ENCODE results near the gene ACADS. TPM values are rescaled to one million over a fixed set of nuclear protein-coding genes. Genes with fewer than 3 reads are reported as not detected.

The ACADS gene
- polyA plus RNA-seq, 2 of the 4 experiments (the other 2 are of a cell fraction): 7.9 to 9.3 TPM

DNA sequence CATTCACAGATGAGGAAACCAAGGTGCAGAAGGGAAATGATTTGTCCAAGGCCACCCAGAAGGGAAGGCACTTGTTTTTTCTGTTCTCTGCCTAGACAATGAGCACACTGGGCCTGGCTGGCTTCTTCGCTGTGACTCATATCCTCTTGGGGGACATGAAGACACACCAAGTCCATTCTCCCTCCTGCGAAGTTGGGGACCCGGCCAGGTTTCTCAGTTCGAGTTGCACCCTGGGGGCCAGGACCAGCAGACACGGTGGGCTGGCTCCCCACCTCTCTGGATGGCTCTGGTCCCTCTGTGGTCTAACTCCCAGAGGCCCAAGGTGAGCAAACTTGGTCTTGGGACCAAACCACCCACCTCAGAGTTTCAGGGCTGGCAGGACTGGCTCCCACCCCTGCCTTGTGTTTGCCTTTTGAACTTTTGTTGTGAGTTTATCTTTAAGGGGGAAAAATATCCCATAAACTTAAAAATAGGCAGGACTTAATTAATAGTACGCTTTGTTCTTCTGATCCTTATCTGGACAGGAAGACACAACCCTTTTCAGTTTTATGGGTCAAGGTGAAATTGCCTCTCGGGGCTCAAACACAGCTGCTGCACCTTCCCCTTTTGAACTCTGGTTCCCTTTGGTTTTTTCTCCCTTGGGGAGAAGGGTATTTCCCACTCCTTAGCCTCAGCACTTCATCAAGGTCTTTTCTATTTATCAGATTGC, 47.7 kb upstream of the ACADS start:
- ChIA-PET POLR2A (no interaction called here), CTCF (interaction anchor here (1.1 to 13.7 kb wide), 3 partner anchors 9 to 29 kb away, joined by 3 to 127 read pairs (median 11); partner anchors contain the start of gene MLEC)
- Histone ChIP-seq H3K4me1 (peaks cover 11% of the 10 kb centered on the region), H3K27ac (peak overlapping the region; percentile 12 to 62; a peak in 3 of 6 replicates), H3K4me2 (peak overlapping the region; percentile 34; the same call in 1 of the 3 replicates), H3K4me3 (no peak overlapping the region), H3K9me3 (no peaks in the 10 kb centered on the region)
- FAIRE-seq (no peak), DNase-seq (ENCODE audit: low read depth in 1 of 2, low spot score in 1 of 2) (peak; percentile 37 to 58), ATAC-seq (peak; percentile 39 to 67; a peak in 3 of 6 replicates)
- WGBS (ENCODE audit: missing lambda C conversion rate): 45% methylated on average over 7 of the region's 7 CpGs
- no peak for TF ChIP-seq FOSL2 (IDR thresholded peaks at IDR 0.05)
- TF ChIP-seq FOSL2 (CRISPR knock-in tag; IDR thresholded peaks at IDR 0.05): peak; percentile 16; the same call in 1 of the 2 replicates
- TF ChIP-seq SREBF2 (IDR thresholded peaks at IDR 0.05): no peak
- TF ChIP-seq, protein P1, sequence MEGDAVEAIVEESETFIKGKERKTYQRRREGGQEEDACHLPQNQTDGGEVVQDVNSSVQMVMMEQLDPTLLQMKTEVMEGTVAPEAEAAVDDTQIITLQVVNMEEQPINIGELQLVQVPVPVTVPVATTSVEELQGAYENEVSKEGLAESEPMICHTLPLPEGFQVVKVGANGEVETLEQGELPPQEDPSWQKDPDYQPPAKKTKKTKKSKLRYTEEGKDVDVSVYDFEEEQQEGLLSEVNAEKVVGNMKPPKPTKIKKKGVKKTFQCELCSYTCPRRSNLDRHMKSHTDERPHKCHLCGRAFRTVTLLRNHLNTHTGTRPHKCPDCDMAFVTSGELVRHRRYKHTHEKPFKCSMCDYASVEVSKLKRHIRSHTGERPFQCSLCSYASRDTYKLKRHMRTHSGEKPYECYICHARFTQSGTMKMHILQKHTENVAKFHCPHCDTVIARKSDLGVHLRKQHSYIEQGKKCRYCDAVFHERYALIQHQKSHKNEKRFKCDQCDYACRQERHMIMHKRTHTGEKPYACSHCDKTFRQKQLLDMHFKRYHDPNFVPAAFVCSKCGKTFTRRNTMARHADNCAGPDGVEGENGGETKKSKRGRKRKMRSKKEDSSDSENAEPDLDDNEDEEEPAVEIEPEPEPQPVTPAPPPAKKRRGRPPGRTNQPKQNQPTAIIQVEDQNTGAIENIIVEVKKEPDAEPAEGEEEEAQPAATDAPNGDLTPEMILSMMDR (IDR thresholded peaks at IDR 0.05): no peak

DNA sequence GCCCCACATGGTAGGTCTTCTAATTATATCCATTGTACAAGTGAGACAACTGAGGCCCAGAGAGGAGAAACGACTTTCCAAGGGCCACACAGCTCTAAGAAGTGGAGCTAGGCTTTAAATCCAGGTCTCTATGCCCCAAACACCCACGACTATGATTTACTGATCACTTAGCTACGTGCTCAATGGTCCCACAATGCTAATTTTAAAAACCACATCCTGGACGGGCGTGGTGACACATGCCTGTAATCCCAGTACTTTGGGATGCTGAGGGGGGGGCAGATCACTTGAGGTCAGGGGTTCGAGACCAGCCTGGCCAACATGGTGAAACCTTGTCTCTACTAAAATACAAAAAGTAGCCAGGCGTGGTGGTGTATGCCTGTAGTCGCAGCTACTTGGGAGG, 47.1 kb upstream of the ACADS start:
- no peak overlapping the region for H3K27ac ChIP-seq
- H3K4me3 ChIP-seq: no peak overlapping the region
- ChIA-PET CTCF (interaction anchor here (1.1 to 13.7 kb wide), 3 partner anchors 8 to 29 kb away, joined by 3 to 127 read pairs (median 11); partner anchors contain the start of gene MLEC), POLR2A (no interaction called here)
- ATAC-seq (no peak), DNase-seq (ENCODE audit: low read depth in 1 of 2, low spot score in 1 of 2) (no peak), FAIRE-seq (no peak)
- H3K4me2 ChIP-seq: no peak overlapping the region
- TF ChIP-seq, protein P2, sequence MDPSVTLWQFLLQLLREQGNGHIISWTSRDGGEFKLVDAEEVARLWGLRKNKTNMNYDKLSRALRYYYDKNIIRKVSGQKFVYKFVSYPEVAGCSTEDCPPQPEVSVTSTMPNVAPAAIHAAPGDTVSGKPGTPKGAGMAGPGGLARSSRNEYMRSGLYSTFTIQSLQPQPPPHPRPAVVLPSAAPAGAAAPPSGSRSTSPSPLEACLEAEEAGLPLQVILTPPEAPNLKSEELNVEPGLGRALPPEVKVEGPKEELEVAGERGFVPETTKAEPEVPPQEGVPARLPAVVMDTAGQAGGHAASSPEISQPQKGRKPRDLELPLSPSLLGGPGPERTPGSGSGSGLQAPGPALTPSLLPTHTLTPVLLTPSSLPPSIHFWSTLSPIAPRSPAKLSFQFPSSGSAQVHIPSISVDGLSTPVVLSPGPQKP (IDR thresholded peaks at IDR 0.05; ENCODE audit: low read depth, low read length): no peak
- TF ChIP-seq RCOR1 (IDR thresholded peaks at IDR 0.05; ENCODE audit: low read depth, low read length) (no peak), PHF8 (IDR thresholded peaks at IDR 0.05; ENCODE audit: borderline replicate concordance, low read depth) (no peak), GATA3 (IDR thresholded peaks at IDR 0.05; ENCODE audit: borderline replicate concordance) (no peak), KDM5A (IDR thresholded peaks at IDR 0.05) (no peak), RARB (CRISPR knock-in tag; IDR thresholded peaks at IDR 0.05) (no peak), NR3C1 (IDR thresholded peaks at IDR 0.05) (no peak), CBX8 (IDR thresholded peaks at IDR 0.05) (no peak), ZC3H11A (IDR thresholded peaks at IDR 0.05) (no peak), ZSCAN20 (CRISPR knock-in tag; IDR thresholded peaks at IDR 0.05) (no peak), NPAS2 (CRISPR knock-in tag; IDR thresholded peaks at IDR 0.05; ENCODE audit: borderline replicate concordance) (no peak), HOXA7 (CRISPR knock-in tag; IDR thresholded peaks at IDR 0.05) (no peak), RAD21 (conservative IDR thresholded peaks at IDR 0.05 in 1 of 2, IDR thresholded peaks at IDR 0.05 in 1 of 2) (no peak)
- TF ChIP-seq, protein P3, sequence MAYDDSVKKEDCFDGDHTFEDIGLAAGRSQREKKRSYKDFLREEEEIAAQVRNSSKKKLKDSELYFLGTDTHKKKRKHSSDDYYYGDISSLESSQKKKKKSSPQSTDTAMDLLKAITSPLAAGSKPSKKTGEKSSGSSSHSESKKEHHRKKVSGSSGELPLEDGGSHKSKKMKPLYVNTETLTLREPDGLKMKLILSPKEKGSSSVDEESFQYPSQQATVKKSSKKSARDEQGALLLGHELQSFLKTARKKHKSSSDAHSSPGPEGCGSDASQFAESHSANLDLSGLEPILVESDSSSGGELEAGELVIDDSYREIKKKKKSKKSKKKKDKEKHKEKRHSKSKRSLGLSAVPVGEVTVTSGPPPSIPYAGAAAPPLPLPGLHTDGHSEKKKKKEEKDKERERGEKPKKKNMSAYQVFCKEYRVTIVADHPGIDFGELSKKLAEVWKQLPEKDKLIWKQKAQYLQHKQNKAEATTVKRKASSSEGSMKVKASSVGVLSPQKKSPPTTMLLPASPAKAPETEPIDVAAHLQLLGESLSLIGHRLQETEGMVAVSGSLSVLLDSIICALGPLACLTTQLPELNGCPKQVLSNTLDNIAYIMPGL (CRISPR knock-in tag; IDR thresholded peaks at IDR 0.05; ENCODE audit: borderline replicate concordance): no peak
- H3K4me1 ChIP-seq: peaks cover 11% of the 10 kb centered on the region
- 82% methylated on average over 8 of the region's 8 CpGs for WGBS (ENCODE audit: missing lambda C conversion rate)
- no peaks in the 10 kb centered on the region for H3K9me3 ChIP-seq

Data from A549 (cell line).